ENCODE results near the gene NINJ1.
"Not testable (repeated sequence)": the region's sequence is repeated elsewhere in the genome, so short reads cannot be mapped to it uniquely, and the experiment has no call there.

Gene NINJ1

DNA sequence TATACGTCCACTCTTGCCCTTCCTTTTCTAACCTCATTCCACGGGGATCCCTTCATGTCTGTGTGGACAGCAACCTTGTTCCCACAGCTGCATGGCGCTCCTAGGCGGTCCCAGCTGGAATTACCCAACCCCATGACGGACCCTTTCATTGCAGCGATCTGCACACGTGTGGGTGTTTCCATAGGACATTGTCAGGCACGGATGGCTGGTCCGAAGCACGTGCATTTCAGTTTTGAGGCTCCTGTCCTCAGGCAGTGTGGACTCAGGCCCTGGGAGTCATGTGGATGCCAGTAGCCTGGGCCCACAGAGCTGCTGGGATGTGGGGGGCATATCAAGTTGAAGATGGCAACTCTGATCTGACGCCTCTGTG is 23.1 kb downstream of the NINJ1 start:
- TF ChIP-seq, protein P1, sequence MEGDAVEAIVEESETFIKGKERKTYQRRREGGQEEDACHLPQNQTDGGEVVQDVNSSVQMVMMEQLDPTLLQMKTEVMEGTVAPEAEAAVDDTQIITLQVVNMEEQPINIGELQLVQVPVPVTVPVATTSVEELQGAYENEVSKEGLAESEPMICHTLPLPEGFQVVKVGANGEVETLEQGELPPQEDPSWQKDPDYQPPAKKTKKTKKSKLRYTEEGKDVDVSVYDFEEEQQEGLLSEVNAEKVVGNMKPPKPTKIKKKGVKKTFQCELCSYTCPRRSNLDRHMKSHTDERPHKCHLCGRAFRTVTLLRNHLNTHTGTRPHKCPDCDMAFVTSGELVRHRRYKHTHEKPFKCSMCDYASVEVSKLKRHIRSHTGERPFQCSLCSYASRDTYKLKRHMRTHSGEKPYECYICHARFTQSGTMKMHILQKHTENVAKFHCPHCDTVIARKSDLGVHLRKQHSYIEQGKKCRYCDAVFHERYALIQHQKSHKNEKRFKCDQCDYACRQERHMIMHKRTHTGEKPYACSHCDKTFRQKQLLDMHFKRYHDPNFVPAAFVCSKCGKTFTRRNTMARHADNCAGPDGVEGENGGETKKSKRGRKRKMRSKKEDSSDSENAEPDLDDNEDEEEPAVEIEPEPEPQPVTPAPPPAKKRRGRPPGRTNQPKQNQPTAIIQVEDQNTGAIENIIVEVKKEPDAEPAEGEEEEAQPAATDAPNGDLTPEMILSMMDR (conservative IDR thresholded peaks at IDR 0.05), result no peak
- H3K27ac ChIP-seq, result no peak overlapping the region

DNA sequence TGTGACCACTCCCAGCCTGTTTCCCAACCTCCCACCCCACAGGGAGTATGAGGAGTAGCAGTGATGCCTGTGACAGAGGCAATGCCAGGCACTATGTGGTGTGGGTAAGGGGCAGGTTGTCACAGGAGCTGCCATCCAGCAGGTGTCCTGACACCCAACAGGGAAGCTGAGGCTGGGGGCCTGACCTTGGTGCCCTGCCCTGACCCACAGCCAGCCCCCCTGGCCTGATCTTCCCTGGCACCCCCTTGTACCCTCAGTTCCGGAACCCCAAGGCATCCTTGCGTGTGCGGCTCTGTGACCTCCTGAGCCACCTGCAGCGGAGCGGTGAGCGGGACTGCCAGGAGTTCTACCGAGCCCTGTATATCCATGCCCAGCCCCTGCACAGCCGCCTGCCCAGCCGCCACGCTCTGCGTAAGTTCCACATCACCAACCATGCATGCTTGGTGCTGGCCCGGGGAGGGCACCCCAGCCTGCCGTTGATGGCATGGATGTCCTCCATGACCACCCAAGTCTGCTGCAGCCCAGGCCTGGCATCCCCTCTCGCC is 23.7 kb downstream of the NINJ1 start:
- TF ChIP-seq, protein P1 (conservative IDR thresholded peaks at IDR 0.05), result no peak
- H3K27ac ChIP-seq, result no peak overlapping the region

DNA sequence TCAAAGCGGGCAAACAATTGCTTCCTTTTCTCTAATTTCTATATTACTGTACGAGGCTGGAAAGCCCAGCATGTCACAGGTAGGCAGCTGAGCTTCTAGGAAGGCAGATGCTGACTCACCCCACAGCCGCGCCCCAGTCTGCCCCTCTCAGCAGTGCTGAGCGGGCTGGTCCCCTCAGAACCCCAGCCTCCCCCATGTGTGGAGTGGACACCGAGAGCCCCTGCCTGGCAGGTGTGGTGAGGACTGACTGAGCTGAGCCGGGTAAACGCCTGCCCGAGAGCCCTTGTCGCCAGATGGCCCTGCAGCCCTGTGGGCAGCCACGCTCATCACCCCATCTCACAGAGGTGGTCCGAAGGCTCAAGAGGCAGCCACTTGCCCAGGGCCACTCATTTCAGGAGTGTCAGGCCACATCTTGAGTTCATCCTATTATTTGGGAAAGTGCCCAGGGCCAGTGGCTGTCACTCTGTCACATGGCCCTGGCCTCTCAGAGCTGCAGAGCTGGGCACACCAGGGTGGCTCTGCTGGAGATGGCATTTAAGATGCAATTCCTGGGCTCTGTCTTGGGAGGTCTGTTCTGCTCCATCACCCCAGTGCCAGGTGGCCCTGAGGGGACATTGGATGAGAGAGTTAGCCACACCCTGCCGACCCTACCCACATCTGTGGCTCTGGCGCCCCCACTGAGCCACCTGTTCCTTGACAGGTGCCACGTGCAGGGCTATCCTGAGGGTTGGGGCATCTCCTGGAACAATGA is 25.6 kb downstream of the NINJ1 start:
- TF ChIP-seq, protein P1 (conservative IDR thresholded peaks at IDR 0.05), result no peak
- no peak overlapping the region for H3K27ac ChIP-seq

DNA sequence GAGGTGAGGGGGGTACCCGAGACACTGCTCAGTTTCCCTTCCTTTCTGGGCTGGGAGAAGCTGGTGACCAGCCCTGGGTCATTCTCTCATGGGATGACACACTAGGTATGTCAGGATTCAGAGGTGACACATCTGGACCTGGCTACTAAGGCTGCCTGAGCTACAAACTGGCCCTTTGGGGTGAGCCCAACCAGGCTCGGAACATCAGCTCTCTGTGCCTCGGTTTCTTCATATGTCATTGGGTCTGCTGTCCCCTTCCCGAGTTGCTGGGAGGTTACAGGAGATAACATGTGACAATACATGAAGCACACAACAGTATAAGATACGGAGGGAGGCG is 26.3 kb downstream of the NINJ1 start:
- no peak overlapping the region for H3K27ac ChIP-seq
- TF ChIP-seq, protein P1 (conservative IDR thresholded peaks at IDR 0.05), result no peak

DNA sequence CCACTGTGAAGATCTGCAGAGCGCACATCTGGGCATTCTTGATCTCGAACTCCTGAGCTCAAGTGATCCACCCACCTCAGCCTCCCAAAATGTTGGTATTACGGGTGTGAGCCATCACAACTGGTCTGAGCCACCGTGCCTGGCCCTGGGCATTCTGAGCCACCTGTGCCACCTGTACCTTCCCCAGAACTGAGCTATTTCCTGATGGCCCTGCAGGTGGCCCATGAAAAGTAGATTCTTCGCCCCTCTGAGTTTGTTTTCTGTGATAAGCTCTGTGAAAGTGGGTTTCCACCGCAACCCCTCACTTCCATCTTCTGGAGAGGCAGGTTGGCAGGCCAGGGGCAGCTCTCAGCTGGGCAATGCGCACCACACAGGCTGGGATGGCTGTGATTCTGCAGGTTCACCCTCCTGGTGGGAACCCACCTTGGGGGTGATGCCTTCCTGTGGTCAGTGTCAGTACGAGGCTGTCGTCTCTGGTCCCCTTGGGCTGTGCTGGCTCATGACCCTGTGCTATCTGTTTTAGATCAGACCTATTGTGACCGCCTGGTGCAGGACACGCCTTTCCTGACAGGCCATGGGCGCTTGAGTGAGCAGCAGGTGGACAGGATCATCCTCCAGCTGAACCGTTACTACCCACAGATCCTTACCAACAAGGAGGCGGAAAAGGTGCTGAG is 26.8 kb downstream of the NINJ1 start:
- H3K27ac ChIP-seq, result no peak overlapping the region
- TF ChIP-seq, protein P1 (conservative IDR thresholded peaks at IDR 0.05), result no peak

DNA sequence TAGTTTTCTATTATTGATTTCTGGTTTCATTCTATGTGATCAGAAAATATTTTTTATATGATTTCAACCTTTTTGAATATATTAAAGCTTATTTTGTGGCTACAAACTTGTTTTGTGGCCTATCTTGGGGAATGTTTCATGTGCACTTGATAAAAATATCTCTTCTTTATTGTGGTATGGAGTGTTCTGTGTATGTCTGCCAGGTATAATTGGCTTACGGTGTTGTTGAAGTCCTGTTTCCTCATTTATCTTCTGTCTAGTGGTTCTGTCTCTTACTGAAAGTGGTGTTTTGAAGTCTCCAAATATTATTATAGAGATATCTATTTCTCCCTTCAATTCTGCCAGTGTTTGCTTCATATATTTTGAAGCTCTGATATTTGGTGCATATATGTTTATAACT is 28.4 kb downstream of the NINJ1 start:
- TF ChIP-seq, protein P1 (conservative IDR thresholded peaks at IDR 0.05), result no peak
- H3K27ac ChIP-seq, result no peak overlapping the region

DNA sequence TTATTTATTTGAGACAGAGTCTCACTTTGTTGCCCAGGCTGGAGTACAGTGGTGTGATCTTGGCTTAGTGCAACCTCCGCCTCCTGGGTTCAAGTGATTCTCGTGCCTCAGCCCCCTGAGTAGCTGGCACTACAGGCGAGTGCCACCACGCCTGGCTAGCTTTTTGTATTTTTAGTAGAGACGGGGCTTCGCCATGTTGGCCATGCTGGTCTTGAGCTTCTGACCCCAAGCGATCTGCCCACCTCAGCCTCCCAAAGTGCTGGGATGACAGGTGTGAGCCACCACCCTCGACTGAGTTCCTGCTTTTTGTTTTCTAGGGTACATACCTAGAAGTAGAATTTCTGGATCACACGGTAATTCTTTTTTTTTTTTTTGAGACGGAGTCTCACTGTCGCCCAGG is 33.0 kb downstream of the NINJ1 start:
- H3K27ac ChIP-seq, result not testable (repeated sequence)

DNA sequence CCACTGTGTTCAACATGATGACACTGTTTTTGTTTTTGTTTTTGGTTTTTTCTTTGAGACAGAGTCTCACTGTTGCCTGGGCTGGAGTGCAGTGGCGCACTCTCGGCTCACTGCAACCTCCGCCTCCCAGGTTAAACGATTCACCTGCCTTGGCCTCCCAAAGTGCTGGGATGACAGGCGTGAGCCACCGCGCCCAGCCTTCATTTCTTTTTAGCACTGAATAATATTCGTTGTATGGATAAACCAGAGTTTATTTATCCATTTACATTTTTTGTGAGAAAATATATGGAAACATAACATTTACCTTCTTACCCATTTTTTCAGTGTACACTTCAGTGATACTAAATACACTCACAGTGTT is 33.8 kb downstream of the NINJ1 start:
- TF ChIP-seq, protein P1 (conservative IDR thresholded peaks at IDR 0.05), result no peak
- H3K27ac ChIP-seq, result no peak overlapping the region
